ENCODE measurements around the gene PGM1. TPM values are rescaled to one million over a fixed set of nuclear protein-coding genes. Genes with fewer than 3 reads are reported as not detected.

PGM1 gene
- total RNA-seq, 1 experiment from 2014 or later = 54.6 TPM

GRCh38 chr1:63547621-63548294, 45.5 kb upstream of the PGM1 start (continued):
- TF ChIP-seq CTCF (IDR thresholded peaks at IDR 0.05 in 2 of 3, conservative IDR thresholded peaks at IDR 0.05 in 1 of 3; ENCODE audit: borderline replicate concordance in 1 of 3, insufficient read depth in 1 of 3, low read depth in 2 of 3, low read length in 2 of 3) (no peak), SP1 (IDR thresholded peaks at IDR 0.05; ENCODE audit: low read depth) (no peak), CBX3 (IDR thresholded peaks at IDR 0.05; ENCODE audit: low read depth) (no peak)

GRCh38 chr1:63548303-63548702, 44.9 kb upstream of the PGM1 start:
- H3K27me3 ChIP-seq (ENCODE audit: insufficient read depth, low read length) = no peaks in the 10 kb centered on the region
- CTCF ChIA-PET = interaction anchor here (1.8 kb wide), 1 partner anchor 10 kb away, joined by 6 read pairs; no protein-coding TSS in a partner anchor
- ATAC-seq = no peak
- no peaks in the 10 kb centered on the region for H3K9me3 ChIP-seq (ENCODE audit: control insufficient read depth in 1 of 2, insufficient read depth in 1 of 2, low read depth in 1 of 2, low read length in 2 of 2)
- no peak overlapping the region for H3K4me2 ChIP-seq (ENCODE audit: low read length)
- no peak overlapping the region for H2AFZ ChIP-seq (ENCODE audit: low read depth, low read length, poor library complexity, severe bottlenecking)
- POLR2A ChIA-PET = no interaction called here
- H4K20me1 ChIP-seq (ENCODE audit: insufficient read depth) = no peaks in the 10 kb centered on the region
- H3K9me2 ChIP-seq (ENCODE audit: insufficient read depth) = no peaks in the 10 kb centered on the region
- intact Hi-C loops (cut with micrococcal nuclease) = no loop called here
- H3K4me3 ChIP-seq (replicated peaks in 1 of 2; ENCODE audit: low read depth in 1 of 2, low read length in 2 of 2) = no peak overlapping the region
- H3K9ac ChIP-seq (ENCODE audit: low read length) = no peak overlapping the region
- H3K36me3 ChIP-seq (ENCODE audit: control insufficient read depth in 1 of 2, insufficient read depth in 2 of 2, low read length in 2 of 2) = no peaks in the 10 kb centered on the region
- no peak overlapping the region for H3K27ac ChIP-seq (ENCODE audit: low read depth, low read length)
- H3K4me1 ChIP-seq (ENCODE audit: control insufficient read depth in 1 of 2, insufficient read depth in 2 of 2, low read length in 2 of 2) = no peaks in the 10 kb centered on the region
- no peaks in the 10 kb centered on the region for H3K79me2 ChIP-seq (ENCODE audit: insufficient read depth, low read length)
- RAD21 ChIA-PET (ENCODE audit: low non-redundant PET in 1 of 2, low total read pairs in 2 of 2, uncharacterized antibody in 2 of 2, unreplicated experiment in 2 of 2) = no interaction called here
- no TSS peak for BruUV-seq (replicated peaks)
- no peak for DNase-seq (ENCODE audit: low read depth, low spot score)
- no peak for TF ChIP-seq RAD21 (IDR thresholded peaks at IDR 0.05; ENCODE audit: low read depth)
- no peak for TF ChIP-seq SIN3A (IDR thresholded peaks at IDR 0.05; ENCODE audit: low read depth)
- TF ChIP-seq CBX3 (IDR thresholded peaks at IDR 0.05; ENCODE audit: low read depth) = no peak
- TF ChIP-seq ATF3 (IDR thresholded peaks at IDR 0.05) = no peak
- no peak for TF ChIP-seq POLR2AphosphoS5 (IDR thresholded peaks at IDR 0.05; ENCODE audit: low read depth, low read length)
- TF ChIP-seq CEBPB (IDR thresholded peaks at IDR 0.05; ENCODE audit: low read depth) = no peak
- TF ChIP-seq SP1 (IDR thresholded peaks at IDR 0.05; ENCODE audit: low read depth) = no peak
- no peak for TF ChIP-seq EGR1 (IDR thresholded peaks at IDR 0.05; ENCODE audit: low read depth)
- no peak for TF ChIP-seq ZNF274 (IDR thresholded peaks at IDR 0.05; ENCODE audit: low read depth, low read length)
- no peak for TF ChIP-seq ZFX (IDR thresholded peaks at IDR 0.05)
- TF ChIP-seq YY1 (IDR thresholded peaks at IDR 0.05; ENCODE audit: extremely low read depth, insufficient replicate concordance, low read depth, low read length) = no peak

All from HCT116 (cell line).